SK-N-SH treated with all-trans-retinoic acid at 6 μM for 48 hours (cell line): Measurements from ENCODE around the gene DPH3.

Experiments used
- ATAC-seq: fragments of 200-7000 bp; cut with Tn5 transposase; 3 replicates; pipeline ENCODE4 v1.9.1; 2020; ENCODE audit warnings: mild to moderate bottlenecking, moderate library complexity
- ARNTL ChIP-seq: fragments of 450-650 bp; formaldehyde crosslinking; IDR thresholded peaks from 2 replicates; pipeline ENCODE4 v1.5.0; 2020; ENCODE audit warnings: low read depth, mild to moderate bottlenecking, moderate library complexity, borderline replicate concordance
- BACH2 ChIP-seq: fragments of 250-450 bp; sonication (Bioruptor Pico); IDR thresholded peaks from 2 replicates; pipeline ENCODE4 v1.9.0; 2021; ENCODE audit warnings: mild to moderate bottlenecking, borderline replicate concordance
- CSDC2 ChIP-seq: fragments of 250-450 bp; sonication (Bioruptor Pico); IDR thresholded peaks from 2 replicates; pipeline ENCODE4 v1.5.0; 2020; ENCODE audit warnings: mild to moderate bottlenecking, moderate library complexity
- ESRRG ChIP-seq: fragments of 250-450 bp; sonication (Bioruptor Pico); IDR thresholded peaks from 2 replicates; pipeline ENCODE4 v1.6.1; 2021; ENCODE audit warnings: mild to moderate bottlenecking
- GLIS3 ChIP-seq: fragments of 250-450 bp; sonication (Bioruptor Pico); IDR thresholded peaks from 2 replicates; pipeline ENCODE4 v1.5.0; 2020; ENCODE audit warnings: mild to moderate bottlenecking, moderate library complexity
- ISL1 ChIP-seq: fragments of 250-450 bp; sonication (Bioruptor Pico); IDR thresholded peaks from 2 replicates; pipeline ENCODE4 v2.1.2; 2022; ENCODE audit warnings: mild to moderate bottlenecking, moderate library complexity
- PPARA ChIP-seq: fragments of 250-450 bp; sonication (Bioruptor Pico); IDR thresholded peaks from 2 replicates; pipeline ENCODE4 v1.5.0; 2020; ENCODE audit warnings: mild to moderate bottlenecking, borderline replicate concordance
- RARB ChIP-seq: fragments of 250-450 bp; sonication (Bioruptor Pico); IDR thresholded peaks from 2 replicates; pipeline ENCODE4 v1.8.0; 2021; ENCODE audit warnings: mild to moderate bottlenecking, moderate library complexity
- SNAI2 ChIP-seq: fragments of 250-450 bp; sonication (Bioruptor Pico); IDR thresholded peaks from 2 replicates; pipeline ENCODE4 v1.5.0; 2020; ENCODE audit warnings: mild to moderate bottlenecking, moderate library complexity
- TCF4 ChIP-seq: fragments of 250-450 bp; sonication (Bioruptor Pico); IDR thresholded peaks from 2 replicates; pipeline ENCODE4 v1.8.0; 2021; ENCODE audit warnings: mild to moderate bottlenecking, moderate library complexity, borderline replicate concordance
- TOX ChIP-seq: fragments of 250-450 bp; sonication (Bioruptor Pico); IDR thresholded peaks from 2 replicates; pipeline ENCODE4 v1.8.0; 2021; ENCODE audit warnings: mild to moderate bottlenecking, moderate library complexity, borderline replicate concordance
- ZFP3 ChIP-seq: fragments of 250-450 bp; sonication (Bioruptor Pico); IDR thresholded peaks from 2 replicates; pipeline ENCODE4 v1.5.0; 2020; ENCODE audit warnings: mild to moderate bottlenecking, moderate library complexity
- ZNF70 ChIP-seq: fragments of 450-650 bp; formaldehyde crosslinking; IDR thresholded peaks from 2 replicates; pipeline ENCODE4 v1.5.0; 2020; ENCODE audit warnings: mild to moderate bottlenecking, moderate library complexity
- ZNF8 ChIP-seq: fragments of 450-650 bp; formaldehyde crosslinking; IDR thresholded peaks from 2 replicates; pipeline ENCODE4 v1.5.0; 2020; ENCODE audit warnings: mild to moderate bottlenecking, moderate library complexity
- TF ChIP-seq, protein P1 (sequence below): fragments of 250-450 bp; sonication (Bioruptor Pico); IDR thresholded peaks from 2 replicates; pipeline ENCODE4 v1.5.0; 2020; ENCODE audit warnings: mild to moderate bottlenecking, moderate library complexity
- TF ChIP-seq, protein P2 (sequence below): fragments of 250-450 bp; sonication (Bioruptor Pico); IDR thresholded peaks from 2 replicates; pipeline ENCODE4 v1.8.0; 2020; ENCODE audit warnings: mild to moderate bottlenecking, moderate library complexity, borderline replicate concordance
- TF ChIP-seq, protein P3 (sequence below): fragments of 250-450 bp; sonication (Bioruptor Pico); IDR thresholded peaks from 2 replicates; pipeline ENCODE4 v1.8.0; 2021; ENCODE audit warnings: low read depth, mild to moderate bottlenecking, moderate library complexity, borderline replicate concordance
- TF ChIP-seq, protein P4 (sequence below): fragments of 250-450 bp; sonication (Bioruptor Pico); IDR thresholded peaks from 2 replicates; pipeline ENCODE4 v1.5.1; 2020; ENCODE audit warnings: low read depth, mild to moderate bottlenecking, moderate library complexity

DPH3 gene

DNA sequence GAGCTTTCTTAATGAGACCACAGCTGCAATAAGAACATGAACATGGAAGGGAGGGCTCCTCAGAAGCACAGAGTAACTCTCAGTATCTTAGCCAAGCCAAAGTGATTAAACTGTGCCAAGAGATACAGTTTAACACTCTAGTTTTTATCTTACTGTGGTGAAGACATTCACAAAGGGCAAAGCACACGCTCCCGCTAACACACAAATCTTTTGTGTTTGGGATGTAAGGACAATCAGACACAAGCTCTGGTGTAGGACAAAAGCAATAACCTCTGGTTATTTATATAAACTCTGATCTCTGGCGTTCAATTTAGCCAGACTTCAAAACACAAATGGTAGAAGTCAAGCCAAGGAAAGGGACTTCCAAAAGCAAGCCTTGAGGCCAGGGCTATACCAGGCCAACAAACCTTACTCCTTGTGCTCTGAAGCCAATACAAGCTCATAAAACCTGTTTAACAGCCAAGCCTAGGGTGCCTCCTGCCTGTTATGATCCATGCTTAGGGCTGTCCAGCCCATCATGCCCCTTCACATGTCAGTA is 27.8 kb downstream of the DPH3 start:
- TF ChIP-seq, protein P1, sequence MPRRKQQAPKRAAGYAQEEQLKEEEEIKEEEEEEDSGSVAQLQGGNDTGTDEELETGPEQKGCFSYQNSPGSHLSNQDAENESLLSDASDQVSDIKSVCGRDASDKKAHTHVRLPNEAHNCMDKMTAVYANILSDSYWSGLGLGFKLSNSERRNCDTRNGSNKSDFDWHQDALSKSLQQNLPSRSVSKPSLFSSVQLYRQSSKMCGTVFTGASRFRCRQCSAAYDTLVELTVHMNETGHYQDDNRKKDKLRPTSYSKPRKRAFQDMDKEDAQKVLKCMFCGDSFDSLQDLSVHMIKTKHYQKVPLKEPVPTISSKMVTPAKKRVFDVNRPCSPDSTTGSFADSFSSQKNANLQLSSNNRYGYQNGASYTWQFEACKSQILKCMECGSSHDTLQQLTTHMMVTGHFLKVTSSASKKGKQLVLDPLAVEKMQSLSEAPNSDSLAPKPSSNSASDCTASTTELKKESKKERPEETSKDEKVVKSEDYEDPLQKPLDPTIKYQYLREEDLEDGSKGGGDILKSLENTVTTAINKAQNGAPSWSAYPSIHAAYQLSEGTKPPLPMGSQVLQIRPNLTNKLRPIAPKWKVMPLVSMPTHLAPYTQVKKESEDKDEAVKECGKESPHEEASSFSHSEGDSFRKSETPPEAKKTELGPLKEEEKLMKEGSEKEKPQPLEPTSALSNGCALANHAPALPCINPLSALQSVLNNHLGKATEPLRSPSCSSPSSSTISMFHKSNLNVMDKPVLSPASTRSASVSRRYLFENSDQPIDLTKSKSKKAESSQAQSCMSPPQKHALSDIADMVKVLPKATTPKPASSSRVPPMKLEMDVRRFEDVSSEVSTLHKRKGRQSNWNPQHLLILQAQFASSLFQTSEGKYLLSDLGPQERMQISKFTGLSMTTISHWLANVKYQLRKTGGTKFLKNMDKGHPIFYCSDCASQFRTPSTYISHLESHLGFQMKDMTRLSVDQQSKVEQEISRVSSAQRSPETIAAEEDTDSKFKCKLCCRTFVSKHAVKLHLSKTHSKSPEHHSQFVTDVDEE (CRISPR knock-in tag): no peak
- TF ChIP-seq, protein P2, sequence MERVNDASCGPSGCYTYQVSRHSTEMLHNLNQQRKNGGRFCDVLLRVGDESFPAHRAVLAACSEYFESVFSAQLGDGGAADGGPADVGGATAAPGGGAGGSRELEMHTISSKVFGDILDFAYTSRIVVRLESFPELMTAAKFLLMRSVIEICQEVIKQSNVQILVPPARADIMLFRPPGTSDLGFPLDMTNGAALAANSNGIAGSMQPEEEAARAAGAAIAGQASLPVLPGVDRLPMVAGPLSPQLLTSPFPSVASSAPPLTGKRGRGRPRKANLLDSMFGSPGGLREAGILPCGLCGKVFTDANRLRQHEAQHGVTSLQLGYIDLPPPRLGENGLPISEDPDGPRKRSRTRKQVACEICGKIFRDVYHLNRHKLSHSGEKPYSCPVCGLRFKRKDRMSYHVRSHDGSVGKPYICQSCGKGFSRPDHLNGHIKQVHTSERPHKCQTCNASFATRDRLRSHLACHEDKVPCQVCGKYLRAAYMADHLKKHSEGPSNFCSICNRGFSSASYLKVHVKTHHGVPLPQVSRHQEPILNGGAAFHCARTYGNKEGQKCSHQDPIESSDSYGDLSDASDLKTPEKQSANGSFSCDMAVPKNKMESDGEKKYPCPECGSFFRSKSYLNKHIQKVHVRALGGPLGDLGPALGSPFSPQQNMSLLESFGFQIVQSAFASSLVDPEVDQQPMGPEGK (CRISPR knock-in tag): no peak
- no peak for TF ChIP-seq SNAI2 (CRISPR knock-in tag)
- TF ChIP-seq, all 23 proteins: peak for 0
- ATAC-seq: no peak

DNA sequence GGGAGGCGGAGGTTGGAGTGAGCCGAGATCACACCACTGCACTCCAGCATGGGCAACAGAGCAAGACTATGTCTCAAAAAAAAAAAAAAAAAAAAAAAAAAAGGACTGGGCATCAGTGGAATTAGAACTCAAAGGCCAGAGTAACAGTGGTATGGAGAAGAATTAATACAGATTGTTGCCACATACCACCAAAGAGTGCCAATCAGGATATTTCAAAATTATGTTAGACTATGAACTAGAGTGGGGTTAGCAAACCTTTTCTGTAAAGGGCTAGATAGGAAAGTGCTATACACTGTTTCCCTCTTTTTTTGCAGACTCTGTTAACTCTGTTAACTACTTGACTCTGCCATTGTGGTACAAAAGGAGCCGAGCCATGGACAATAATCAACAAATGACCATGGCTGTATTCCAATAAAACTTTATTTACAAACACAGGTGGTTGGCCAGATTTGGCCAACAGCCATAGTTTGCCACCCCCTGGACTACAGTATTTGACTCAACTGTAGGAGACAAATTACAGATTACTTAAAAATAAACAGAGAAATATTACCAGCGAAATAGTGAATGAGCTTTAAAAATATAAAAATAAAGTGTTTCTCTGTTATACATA is 28.6 kb downstream of the DPH3 start:
- ATAC-seq: no peak
- no peak for TF ChIP-seq ESRRG (CRISPR knock-in tag)
- TF ChIP-seq SNAI2 (CRISPR knock-in tag): no peak
- TF ChIP-seq TOX: no peak
- TF ChIP-seq BACH2: no peak
- TF ChIP-seq CSDC2 (CRISPR knock-in tag): no peak

DNA sequence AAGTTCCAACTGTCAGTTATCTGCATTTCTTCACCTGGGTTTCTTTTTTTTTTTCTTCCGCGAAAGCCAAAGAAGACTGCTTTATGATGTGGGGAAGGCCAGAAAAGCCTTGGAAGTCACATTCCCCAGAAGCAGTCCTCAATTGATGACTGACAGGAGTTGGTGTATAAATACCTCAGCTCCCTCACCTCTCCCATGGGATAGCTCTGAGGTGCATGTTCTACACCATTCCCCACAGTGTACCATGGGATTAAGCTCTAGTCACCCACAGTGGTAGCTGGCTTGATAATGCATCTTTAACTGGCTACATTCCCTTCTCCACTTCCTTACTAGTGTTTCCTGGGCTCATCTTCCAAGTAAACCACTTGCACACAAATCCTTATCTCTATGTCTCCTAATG is 30.5 kb downstream of the DPH3 start:
- TF ChIP-seq TOX (no peak), RARB (CRISPR knock-in tag) (no peak), TCF4 (CRISPR knock-in tag) (no peak), PPARA (no peak), CSDC2 (CRISPR knock-in tag) (no peak), ESRRG (CRISPR knock-in tag) (no peak), ZNF8 (CRISPR knock-in tag) (no peak)
- TF ChIP-seq, protein P3, sequence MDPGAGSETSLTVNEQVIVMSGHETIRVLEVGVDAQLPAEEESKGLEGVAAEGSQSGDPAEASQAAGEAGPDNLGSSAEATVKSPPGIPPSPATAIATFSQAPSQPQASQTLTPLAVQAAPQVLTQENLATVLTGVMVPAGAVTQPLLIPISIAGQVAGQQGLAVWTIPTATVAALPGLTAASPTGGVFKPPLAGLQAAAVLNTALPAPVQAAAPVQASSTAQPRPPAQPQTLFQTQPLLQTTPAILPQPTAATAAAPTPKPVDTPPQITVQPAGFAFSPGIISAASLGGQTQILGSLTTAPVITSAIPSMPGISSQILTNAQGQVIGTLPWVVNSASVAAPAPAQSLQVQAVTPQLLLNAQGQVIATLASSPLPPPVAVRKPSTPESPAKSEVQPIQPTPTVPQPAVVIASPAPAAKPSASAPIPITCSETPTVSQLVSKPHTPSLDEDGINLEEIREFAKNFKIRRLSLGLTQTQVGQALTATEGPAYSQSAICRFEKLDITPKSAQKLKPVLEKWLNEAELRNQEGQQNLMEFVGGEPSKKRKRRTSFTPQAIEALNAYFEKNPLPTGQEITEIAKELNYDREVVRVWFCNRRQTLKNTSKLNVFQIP (CRISPR knock-in tag): no peak
- TF ChIP-seq, protein P4, sequence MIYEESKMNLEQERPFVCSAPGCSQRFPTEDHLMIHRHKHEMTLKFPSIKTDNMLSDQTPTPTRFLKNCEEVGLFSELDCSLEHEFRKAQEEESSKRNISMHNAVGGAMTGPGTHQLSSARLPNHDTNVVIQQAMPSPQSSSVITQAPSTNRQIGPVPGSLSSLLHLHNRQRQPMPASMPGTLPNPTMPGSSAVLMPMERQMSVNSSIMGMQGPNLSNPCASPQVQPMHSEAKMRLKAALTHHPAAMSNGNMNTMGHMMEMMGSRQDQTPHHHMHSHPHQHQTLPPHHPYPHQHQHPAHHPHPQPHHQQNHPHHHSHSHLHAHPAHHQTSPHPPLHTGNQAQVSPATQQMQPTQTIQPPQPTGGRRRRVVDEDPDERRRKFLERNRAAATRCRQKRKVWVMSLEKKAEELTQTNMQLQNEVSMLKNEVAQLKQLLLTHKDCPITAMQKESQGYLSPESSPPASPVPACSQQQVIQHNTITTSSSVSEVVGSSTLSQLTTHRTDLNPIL (CRISPR knock-in tag): no peak
- no peak for ATAC-seq

DNA sequence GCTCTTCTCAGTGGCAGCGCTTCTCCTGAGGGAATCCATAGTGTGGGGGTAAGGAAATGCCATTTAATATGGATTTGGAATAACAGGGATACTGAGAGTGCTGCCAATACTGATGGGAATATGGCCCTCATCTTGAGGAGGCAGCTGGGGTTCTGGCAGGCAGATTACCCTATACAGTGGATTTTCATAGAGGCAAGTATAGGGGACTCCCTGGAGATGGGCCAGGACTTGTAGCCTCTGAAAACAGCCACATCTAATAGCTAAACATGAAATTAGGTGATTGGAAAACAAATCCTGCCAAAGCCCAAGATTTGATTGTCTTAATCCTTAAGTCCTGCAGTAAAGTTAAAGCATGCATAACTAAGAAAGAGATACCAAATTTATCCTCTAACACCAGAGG is 30.9 kb downstream of the DPH3 start:
- TF ChIP-seq, protein P1 (CRISPR knock-in tag): no peak
- TF ChIP-seq, protein P3 (CRISPR knock-in tag): no peak
- TF ChIP-seq GLIS3: no peak
- no peak for TF ChIP-seq ZFP3
- TF ChIP-seq BACH2: no peak
- TF ChIP-seq ISL1 (CRISPR knock-in tag): no peak
- no peak for TF ChIP-seq ZNF70 (CRISPR knock-in tag)
- TF ChIP-seq ARNTL (CRISPR knock-in tag): no peak
- no peak for TF ChIP-seq TOX
- TF ChIP-seq ESRRG (CRISPR knock-in tag): no peak
- no peak for TF ChIP-seq RARB (CRISPR knock-in tag)
- TF ChIP-seq, protein P2 (CRISPR knock-in tag): no peak

More for the DNA sequence above, 30.9 kb downstream of the DPH3 start:
- no peak for ATAC-seq
